ENCODE data around the gene PCGF5.
"Not testable (repeated sequence)": the region's sequence is repeated elsewhere in the genome, so short reads cannot be mapped to it uniquely, and the experiment has no call there.

Gene PCGF5

DNA sequence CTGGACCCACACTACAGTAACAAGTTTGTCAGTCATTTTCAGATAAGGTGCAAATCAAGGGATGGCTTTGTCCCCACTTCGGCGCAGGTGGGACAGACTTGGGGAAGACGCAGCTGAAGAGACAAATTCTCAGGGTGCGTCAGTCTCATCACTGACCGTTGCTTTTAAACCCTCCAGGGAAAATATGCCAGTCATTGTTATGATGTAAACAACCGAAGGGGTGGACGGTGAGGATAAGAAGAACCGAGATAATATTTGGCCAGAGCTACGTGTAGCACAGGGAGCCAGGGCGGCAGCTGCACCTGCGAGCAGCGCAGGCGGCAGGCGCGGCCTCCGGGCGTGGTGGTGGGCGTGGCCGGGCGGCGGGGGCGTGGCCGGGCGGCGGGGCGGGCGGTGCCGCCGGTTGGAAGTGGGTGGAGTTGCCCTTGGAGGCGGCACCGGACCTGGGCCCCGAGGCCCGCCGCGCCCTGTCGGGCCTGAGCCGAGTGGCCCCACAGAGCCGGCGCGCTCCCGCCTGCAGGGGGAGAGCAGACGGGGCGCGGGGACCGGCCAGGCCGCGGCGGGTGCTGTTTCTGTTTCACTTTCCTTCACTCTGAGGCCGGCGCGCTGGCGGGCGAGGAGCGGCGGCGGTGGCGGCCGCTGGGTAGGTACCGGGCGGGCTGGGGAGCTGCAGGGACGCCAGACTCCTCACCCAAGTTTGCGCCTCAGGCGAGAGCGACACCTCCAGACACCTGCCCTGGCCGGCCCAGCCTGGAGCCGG, at the start of gene PCGF5:
Gene PCGF5, plus strand, starts transcription at position 470 of the 760 bp plus-strand sequence. CDS start 2,209 bp downstream, outside the sequence.
- ATAC-seq (peak; percentile 100), DNase-seq (peak; percentile 94)

DNA sequence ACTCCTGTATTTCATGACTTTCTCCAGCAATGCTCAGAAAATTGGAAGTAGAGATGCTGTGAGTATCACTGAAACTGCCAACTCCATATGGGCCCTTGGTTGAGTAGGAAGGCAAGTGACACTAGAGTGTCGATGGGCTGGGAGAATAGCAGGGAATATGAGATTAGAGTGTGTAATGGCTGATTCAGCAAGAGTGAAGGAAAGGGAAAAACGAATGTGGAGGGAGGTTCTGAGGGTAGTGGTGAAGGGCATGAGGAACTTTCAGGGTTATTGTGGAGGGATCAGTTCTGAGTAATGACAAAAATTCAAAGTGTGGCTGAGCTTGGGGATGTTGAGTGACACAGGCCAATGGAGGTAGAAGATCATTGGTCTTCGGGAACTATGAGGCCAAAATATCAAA, 49.0 kb upstream of the PCGF5 start:
- DNase-seq, result no peak
- no peak for ATAC-seq

GRCh38 chr10:91172348-91172747, 48.1 kb upstream of the PCGF5 start:
- peak; percentile 43 for ATAC-seq

GRCh38 chr10:91185239-91185875, 35.1 kb upstream of the PCGF5 start:
- ATAC-seq, result no peak
- DNase-seq, result no peak

More at GRCh38 chr10:91172348-91172747, 48.1 kb upstream of the PCGF5 start:
- no peak for DNase-seq

GRCh38 chr10:91187156-91187555, 33.3 kb upstream of the PCGF5 start:
- DNase-seq, result no peak
- no peak for ATAC-seq

GRCh38 chr10:91188010-91188409, 32.5 kb upstream of the PCGF5 start:
- not testable (repeated sequence) for ATAC-seq, DNase-seq

GRCh38 chr10:91188889-91189288, 31.6 kb upstream of the PCGF5 start:
- no peak for DNase-seq
- no peak for ATAC-seq

- ATAC-seq (peak; percentile 29), DNase-seq (no peak)
Observed at GRCh38 chr10:91190388-91190870, 30.0 kb upstream of the PCGF5 start.

DNA sequence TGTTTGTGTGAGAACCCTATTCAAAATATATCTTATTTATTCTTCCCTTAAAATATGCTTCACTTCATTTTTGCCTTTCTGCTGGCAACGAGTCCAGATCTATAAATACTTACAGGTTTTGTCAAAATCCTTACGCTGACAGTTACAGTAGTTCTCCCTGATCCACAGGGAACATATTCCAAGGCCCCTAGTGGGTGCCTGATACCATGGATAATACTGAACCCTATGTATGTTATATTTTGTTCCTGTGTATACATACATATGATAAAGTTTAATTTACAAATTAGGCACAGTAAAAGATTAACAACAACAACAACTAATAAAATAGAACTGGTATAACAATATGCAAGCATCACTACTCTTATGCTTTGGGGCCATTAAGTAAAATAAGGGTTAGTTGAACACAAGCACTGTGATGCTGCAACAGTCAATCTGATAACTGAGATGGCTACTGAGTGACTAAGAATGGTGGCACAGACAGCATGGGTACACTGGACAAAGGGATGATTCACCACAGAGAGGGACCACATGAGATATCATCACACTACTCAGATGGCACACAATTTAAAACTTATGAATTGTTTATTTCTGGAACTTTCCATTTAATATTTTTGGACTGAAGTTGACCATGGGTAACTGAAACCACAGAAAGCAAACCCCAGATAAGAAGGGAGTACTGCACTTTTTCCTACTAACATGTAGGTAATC, 29.4 kb upstream of the PCGF5 start:
- peak; percentile 47 for ATAC-seq
- DNase-seq, result no peak

DNA sequence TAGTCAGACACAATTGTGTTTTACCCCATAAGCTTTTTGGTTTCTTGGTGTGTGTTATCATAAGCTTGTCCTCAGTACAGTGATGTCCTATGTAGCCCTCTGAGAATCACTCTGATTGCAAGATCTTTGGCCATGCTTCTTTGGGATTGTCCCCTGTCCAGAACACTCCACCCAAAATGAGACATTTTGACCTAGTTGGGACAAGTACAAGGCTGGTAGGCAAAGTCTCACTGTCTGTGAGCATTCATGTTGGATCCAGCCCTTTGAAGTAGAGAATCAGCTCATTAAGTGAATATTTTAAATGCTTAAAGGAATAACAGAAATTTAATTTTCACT, 28.9 kb upstream of the PCGF5 start:
- ATAC-seq (no peak), DNase-seq (no peak)

- ATAC-seq (peak; percentile 87), DNase-seq (peak; percentile 19)
Observed at GRCh38 chr10:91194497-91195179, 25.8 kb upstream of the PCGF5 start.

DNA sequence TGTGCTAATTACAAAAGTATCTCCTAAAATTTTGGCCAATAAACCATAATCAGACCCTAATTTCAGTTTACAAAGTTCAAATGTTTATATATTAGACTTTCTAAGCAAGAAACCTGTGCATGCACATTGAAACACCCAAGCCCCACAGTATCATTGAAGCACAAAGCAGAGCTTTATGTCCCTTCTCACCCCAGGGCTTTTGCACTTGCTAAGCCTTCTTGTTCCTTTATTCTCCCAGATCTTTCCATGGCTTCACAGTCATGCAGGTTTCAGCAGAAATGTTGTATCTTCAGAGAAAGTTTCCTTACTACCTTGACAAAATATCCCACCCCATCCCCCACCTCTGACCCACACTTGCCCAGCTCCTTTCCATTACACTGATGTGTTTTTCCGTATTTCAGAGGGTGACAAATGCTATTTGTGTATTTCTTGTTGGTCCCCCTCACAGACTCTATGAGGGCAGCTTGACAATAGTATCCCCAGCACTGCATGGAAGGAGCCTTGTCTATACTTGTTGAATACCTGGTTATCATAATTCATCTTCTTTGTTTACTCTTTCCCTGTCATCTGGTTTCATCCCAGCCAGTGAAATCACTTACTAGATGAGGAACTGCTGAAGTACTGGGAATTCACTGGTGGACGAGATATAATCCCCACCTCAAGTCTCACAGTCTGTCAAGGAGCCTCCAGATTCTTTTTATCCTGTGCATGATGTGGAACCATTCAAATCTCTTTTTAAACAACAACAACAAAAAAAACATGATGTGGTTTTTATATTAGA, 24.0 kb upstream of the PCGF5 start:
- no peak for ATAC-seq

GRCh38 chr10:91197127-91197526, 23.3 kb upstream of the PCGF5 start:
- ATAC-seq, result no peak
- DNase-seq, result no peak

More for the DNA sequence above, 24.0 kb upstream of the PCGF5 start:
- DNase-seq, result no peak

GRCh38 chr10:91198781-91199180, 21.7 kb upstream of the PCGF5 start:
- DNase-seq (no peak), ATAC-seq (peak; percentile 34)

GRCh38 chr10:91200314-91201212, 19.9 kb upstream of the PCGF5 start:
- ATAC-seq, result peak; percentile 47

GRCh38 chr10:91201213-91201996, 19.1 kb upstream of the PCGF5 start:
- DNase-seq, result peak; percentile 53
- peak; percentile 50 for ATAC-seq

More at GRCh38 chr10:91200314-91201212, 19.9 kb upstream of the PCGF5 start:
- DNase-seq, result peak; percentile 21

GRCh38 chr10:91206427-91206826, 14.0 kb upstream of the PCGF5 start:
- ATAC-seq (peak; percentile 63), DNase-seq (no peak)

- ATAC-seq (no peak), DNase-seq (no peak)
Observed at GRCh38 chr10:91206837-91207474, 13.5 kb upstream of the PCGF5 start.

- no peak for DNase-seq
- ATAC-seq, result no peak
Observed at GRCh38 chr10:91208642-91209041, 11.8 kb upstream of the PCGF5 start.
